Activated naive CD4-positive, alpha-beta T cell treated with anti-CD3 and anti-CD28 coated beads, Interleukin-2, amount 10 ng/mL, durations not matched to agents 7 days and 5 days (primary cell): ENCODE data around the gene MSI2.

Experiments
- CTCF ChIA-PET: fragments of 350-600 bp; sonication (Branson Sonifier 250); formaldehyde crosslinking; loops from one replicate; lab custom pipeline; 2021; ENCODE audit warnings: antibody characterized with exemption; lab: Charles Lee
- DNase-seq: peaks from one replicate; pipeline ENCODE4 v3.0.0-alpha.2; 2020
- H3K27ac Mint-ChIP-seq: one replicate; pipeline ENCODE4 v1.8.0; 2021; ENCODE audit warnings: mild to moderate bottlenecking, moderate library complexity, mixed read lengths
- H3K27me3 Mint-ChIP-seq: one replicate; pipeline ENCODE4 v1.8.0; 2021; ENCODE audit warnings: mild to moderate bottlenecking, mixed read lengths
- H3K36me3 Mint-ChIP-seq: one replicate; pipeline ENCODE4 v1.8.0; 2021; ENCODE audit warnings: mixed read lengths
- H3K4me1 Mint-ChIP-seq: one replicate; pipeline ENCODE4 v1.8.0; 2021; ENCODE audit warnings: mixed read lengths
- H3K4me3 Mint-ChIP-seq: one replicate; pipeline ENCODE4 v1.8.0; 2021; ENCODE audit warnings: mild to moderate bottlenecking, moderate library complexity, mixed read lengths
- H3K9me3 Mint-ChIP-seq: one replicate; pipeline ENCODE4 v1.8.0; 2021; ENCODE audit warnings: mixed read lengths

Gene MSI2

DNA sequence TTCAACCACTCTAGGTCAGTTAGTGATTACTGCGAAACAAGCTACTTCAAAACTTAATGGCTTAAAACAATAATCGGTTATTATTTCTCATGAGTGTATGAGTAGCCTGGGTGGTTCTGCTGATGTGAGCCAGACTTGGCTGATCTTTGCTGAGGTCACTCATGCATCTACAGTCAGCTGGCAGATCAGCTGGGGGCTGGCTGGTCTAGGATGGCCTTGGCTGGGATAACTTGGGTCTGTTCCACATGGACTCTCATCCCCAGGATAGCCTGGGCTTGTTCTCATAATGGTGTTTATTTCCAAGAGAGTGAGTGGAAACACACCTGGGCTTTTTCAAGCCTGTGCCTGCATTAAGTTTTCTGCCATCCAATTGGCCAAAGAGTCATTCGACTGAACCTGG, 475.7 kb downstream of the MSI2 start:
- H3K9me3 Mint-ChIP-seq, result no peaks in the 10 kb centered on the region
- H3K27ac Mint-ChIP-seq, result no peak overlapping the region
- H3K4me1 Mint-ChIP-seq, result no peaks in the 10 kb centered on the region
- no peaks in the 10 kb centered on the region for H3K36me3 Mint-ChIP-seq
- CTCF ChIA-PET, result no interaction called here
- peaks cover 50% of the 10 kb centered on the region for H3K27me3 Mint-ChIP-seq
- DNase-seq, result no peak
- no peak overlapping the region for H3K4me3 Mint-ChIP-seq

DNA sequence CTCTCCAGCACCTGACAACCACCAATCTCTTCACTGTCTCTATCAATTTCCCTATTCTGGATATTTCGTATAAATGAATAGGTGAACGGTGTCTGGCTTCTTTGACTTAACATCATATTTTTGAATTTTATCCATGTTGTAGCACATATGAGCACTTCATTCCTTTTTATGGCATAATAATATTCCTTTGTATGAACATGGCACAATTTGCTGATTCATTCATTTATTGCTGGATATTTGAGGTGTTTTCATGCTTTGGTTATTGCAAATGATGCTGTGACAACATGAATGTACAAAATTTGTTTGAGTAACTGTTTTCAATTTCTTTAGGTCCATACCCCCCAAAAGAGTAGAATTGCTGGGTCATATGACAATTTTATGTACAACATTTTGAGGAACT, 476.8 kb downstream of the MSI2 start:
- H3K36me3 Mint-ChIP-seq, result no peaks in the 10 kb centered on the region

More for the DNA sequence above, 476.8 kb downstream of the MSI2 start:
- DNase-seq, result no peak
- CTCF ChIA-PET, result no interaction called here
- no peaks in the 10 kb centered on the region for H3K4me1 Mint-ChIP-seq
- no peak overlapping the region for H3K4me3 Mint-ChIP-seq
- H3K27me3 Mint-ChIP-seq, result peaks cover 50% of the 10 kb centered on the region
- no peaks in the 10 kb centered on the region for H3K9me3 Mint-ChIP-seq
- no peak overlapping the region for H3K27ac Mint-ChIP-seq
